ENCODE measurements around the gene CLCNKB.
A peak's percentile ranks its signal among the peaks of the same experiment; 100 is the strongest.
"Not testable (repeated sequence)": the region's sequence is repeated elsewhere in the genome, so short reads cannot be mapped to it uniquely, and the experiment has no call there.

The CLCNKB gene

DNA sequence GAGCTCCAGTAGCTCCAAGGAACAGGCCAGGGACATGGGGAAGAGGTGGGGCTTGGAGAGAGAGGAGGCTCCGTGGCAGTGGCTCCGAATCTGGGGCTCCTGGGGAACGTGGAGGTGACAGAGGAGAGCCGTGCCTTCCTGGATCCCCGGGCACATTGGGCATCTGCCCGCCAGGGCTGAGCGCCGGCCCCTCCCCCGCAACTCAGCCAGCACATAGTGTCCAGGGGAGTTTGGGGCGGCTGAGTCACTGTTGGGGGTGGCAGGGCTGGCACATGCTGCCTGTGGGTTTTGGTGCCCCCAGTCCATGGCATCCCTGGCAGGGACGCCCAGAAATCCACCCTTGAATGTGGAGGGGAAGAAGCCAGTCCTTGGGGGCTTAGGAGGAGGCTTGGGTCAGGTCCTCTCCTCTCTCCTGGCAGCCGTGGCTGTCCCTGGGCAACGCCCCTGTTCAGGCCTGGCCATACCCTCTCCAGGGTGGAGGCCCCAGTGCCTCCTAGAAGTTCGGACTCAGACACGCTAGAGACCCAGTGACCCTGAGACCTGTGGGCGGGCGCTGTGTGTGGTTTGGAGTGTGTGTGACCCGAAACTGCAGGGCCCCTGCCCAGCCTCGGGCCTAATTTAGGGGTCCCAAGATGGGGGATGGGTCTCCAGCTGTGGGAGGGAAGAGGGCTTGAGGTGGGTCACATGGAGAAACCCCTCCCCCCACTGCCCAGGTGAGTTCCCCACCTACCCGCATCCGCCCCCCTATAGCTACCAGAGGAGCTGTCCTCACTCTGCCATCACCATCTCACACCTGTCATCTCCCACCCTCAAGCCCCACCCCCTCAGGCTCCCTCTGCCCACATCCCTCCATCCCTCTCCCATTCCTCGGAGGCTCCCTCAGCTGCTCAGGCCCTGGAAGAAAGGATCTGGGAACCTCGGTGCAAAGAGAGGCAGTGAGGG, 27.4 kb upstream of the CLCNKB start:
- Histone ChIP-seq H3K4me3 (ENCODE audit: low read depth in 1 of 2, low read length in 2 of 2) (peak overlapping the region; percentile 53 to 66), H3K27ac (ENCODE audit: low read depth, low read length) (peak overlapping the region; percentile 91), H3K9ac (ENCODE audit: low read length) (peak overlapping the region; percentile 96)

DNA sequence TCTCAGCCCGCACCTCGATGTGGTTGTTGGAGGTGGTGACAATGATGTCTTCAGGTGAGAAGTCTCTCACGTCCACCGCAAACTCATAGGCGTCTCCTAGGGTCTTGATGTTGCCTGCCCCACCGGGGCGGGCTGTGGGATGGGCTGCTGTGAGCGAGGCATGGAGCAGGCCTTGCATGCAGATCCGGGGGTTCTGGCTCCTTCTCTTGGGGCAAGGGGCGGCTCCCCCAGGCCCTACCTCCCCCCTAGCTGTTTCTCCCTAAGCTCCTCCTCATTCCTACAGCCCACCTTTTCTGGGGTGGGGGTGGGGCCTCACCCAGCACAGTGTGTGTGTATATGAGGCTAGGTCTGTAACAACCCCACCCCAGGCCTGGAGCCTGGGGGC, 26.5 kb upstream of the CLCNKB start:
- H3K27me3 ChIP-seq (ENCODE audit: control insufficient read depth in 1 of 2, insufficient read depth in 2 of 2, low read length in 2 of 2), result no peaks in the 10 kb centered on the region
- H3K36me3 ChIP-seq (ENCODE audit: insufficient read depth, low read length), result no peaks in the 10 kb centered on the region
- H3K9me3 ChIP-seq (ENCODE audit: low read length), result no peaks in the 10 kb centered on the region
- H3K4me3 ChIP-seq (ENCODE audit: low read depth in 1 of 2, low read length in 2 of 2), result peak overlapping the region; percentile 53 to 66
- peaks cover 82% of the 10 kb centered on the region for H3K4me1 ChIP-seq (ENCODE audit: insufficient read depth, low read length)
- H3K27ac ChIP-seq (ENCODE audit: low read depth, low read length), result peak overlapping the region; percentile 91
- H3K9ac ChIP-seq (ENCODE audit: low read length), result peak overlapping the region; percentile 96

More for the DNA sequence above, 27.4 kb upstream of the CLCNKB start:
- Histone ChIP-seq H3K4me1 (ENCODE audit: insufficient read depth, low read length) (peaks cover 75% of the 10 kb centered on the region), H3K9me3 (ENCODE audit: low read length) (no peaks in the 10 kb centered on the region), H3K27me3 (ENCODE audit: control insufficient read depth in 1 of 2, insufficient read depth in 2 of 2, low read length in 2 of 2) (no peaks in the 10 kb centered on the region), H3K36me3 (ENCODE audit: insufficient read depth, low read length) (no peaks in the 10 kb centered on the region)

DNA sequence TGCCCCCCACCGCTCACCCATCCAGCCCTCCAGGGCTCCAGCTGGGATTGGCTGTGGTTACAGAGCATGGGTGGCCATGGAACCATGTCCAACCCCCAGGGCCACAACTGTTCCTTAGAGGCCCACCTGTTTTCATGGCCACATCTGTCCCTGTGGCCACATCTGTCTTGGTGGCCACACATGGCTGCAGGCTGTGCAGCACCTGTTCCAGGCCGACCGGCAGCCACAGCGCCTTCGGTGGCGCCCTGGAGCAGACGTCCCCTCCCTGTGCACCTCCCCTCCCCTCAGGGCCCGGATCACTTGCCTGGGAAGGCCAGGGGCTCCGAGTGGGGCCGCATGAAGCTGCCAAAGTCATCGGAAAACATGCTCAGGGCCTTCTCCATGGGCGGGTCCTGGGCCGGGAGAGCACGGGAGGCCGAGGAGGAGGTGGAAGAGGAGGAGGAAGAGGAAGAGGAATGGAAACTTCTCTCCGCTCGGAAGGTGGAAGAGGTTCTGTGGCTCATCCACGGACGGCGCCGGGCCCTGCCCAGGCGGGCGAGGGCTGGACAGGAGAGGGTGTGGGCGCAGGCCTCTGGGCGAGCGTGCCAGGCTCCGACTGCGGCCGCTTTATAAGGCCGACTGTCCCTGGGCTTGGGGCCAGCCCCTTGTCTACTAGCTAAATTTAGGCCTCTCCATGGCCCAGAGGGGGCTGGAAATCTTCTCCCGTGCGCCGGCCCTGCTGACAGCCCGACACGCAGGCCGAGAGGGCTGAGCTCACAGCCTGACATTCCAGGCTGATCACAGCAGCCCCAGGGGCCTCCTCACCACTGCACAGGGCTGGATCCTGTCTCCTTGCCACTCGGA, 25.9 kb upstream of the CLCNKB start, which contains the start of gene HSPB7:
HSPB7 (minus strand) TSS at position 583 of the 843 bp plus-strand sequence; CDS start at position 503, 80 bp downstream.
- Histone ChIP-seq H3K9ac (ENCODE audit: low read length) (peak within 1 kb of the TSS; percentile 96), H3K4me3 (ENCODE audit: low read depth in 1 of 2, low read length in 2 of 2) (peak within 1 kb of the TSS; percentile 53 to 66), H3K27me3 (ENCODE audit: control insufficient read depth in 1 of 2, insufficient read depth in 2 of 2, low read length in 2 of 2) (no peaks in the 10 kb centered on the region), H3K36me3 (ENCODE audit: insufficient read depth, low read length) (no peaks in the 10 kb centered on the region), H3K4me1 (ENCODE audit: insufficient read depth, low read length) (peaks cover 80% of the 10 kb centered on the region), H3K27ac (ENCODE audit: low read depth, low read length) (peak within 1 kb of the TSS; percentile 91), H3K9me3 (ENCODE audit: low read length) (no peaks in the 10 kb centered on the region)

DNA sequence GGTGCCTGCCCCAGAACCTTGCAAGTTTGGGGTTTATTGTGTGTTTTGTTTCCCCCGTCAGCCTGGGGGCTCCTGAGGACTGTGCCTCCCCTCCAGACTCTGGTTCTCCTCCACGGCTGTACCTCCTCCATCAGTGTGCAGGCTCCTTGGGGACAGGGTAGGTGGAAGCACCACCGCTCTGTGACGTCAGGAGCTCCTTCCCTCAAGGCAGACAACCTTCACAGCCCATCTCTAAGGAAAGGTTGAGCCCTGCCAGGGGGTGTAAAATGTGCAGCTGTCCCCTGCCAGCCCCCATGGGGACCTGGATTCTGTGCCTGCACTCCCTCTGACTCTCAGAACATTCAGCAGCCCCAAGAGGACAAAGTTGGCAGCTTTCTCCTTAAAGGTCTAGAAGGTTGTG, 25.3 kb upstream of the CLCNKB start:
- peak overlapping the region; percentile 91 for H3K27ac ChIP-seq (ENCODE audit: low read depth, low read length)
- no peaks in the 10 kb centered on the region for H3K9me3 ChIP-seq (ENCODE audit: low read length)
- H3K9ac ChIP-seq (ENCODE audit: low read length), result peak overlapping the region; percentile 86
- H3K4me1 ChIP-seq (ENCODE audit: insufficient read depth, low read length), result peaks cover 76% of the 10 kb centered on the region
- H3K4me3 ChIP-seq (ENCODE audit: low read depth in 1 of 2, low read length in 2 of 2), result peak overlapping the region; percentile 4 to 20
- H3K36me3 ChIP-seq (ENCODE audit: insufficient read depth, low read length), result no peaks in the 10 kb centered on the region
- H3K27me3 ChIP-seq (ENCODE audit: control insufficient read depth in 1 of 2, insufficient read depth in 2 of 2, low read length in 2 of 2), result no peaks in the 10 kb centered on the region

DNA sequence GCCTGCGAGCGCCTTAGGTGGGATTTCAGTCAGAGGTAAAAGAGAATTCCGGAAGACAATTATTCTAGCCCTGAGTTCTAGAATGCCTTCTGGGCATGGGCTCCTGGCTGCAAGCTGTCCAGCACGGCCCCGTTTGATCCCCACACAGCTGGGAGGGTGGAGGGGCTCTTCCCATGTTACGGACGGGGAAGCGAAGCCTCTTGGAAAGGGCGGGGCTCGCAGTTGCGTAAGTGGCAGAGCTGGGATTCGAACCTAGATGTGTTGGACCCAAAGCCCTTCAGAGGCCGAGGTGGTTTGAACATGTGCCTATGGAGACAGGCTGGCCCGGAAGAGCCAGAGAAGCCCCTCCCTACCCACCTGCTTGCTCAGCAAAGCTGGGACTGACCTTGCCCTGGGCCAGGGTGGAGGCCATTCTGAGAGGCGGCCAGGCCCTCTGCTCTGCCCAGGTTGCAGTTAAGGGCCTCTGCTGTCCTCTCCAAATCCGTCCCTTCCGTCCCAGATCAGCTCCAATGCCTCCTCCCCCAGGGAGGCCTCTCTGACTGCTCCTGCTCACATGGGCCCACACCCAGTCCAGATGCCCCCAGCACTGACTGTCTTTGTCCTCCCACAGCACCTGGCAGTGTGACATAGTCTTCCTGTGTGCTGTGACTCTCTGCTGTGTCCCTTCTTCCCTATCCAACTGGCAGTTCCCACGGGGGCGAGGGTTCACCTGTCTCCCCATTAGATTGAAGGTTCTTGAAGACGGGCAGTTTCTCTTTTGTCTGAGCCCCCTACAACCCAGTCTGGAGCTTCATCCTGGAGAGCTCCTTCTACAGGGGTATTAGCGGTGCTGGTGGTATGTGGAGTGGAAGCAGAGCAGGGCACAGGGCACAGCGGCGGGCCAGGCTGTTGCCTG, 24.6 kb upstream of the CLCNKB start:
- H3K4me3 ChIP-seq (ENCODE audit: low read depth in 1 of 2, low read length in 2 of 2), result peak overlapping the region in 1 of 2 donors; percentile 20
- peaks cover 69% of the 10 kb centered on the region for H3K4me1 ChIP-seq (ENCODE audit: insufficient read depth, low read length)
- H3K9ac ChIP-seq (ENCODE audit: low read length), result peak overlapping the region; percentile 86
- no peaks in the 10 kb centered on the region for H3K27me3 ChIP-seq (ENCODE audit: control insufficient read depth in 1 of 2, insufficient read depth in 2 of 2, low read length in 2 of 2)
- H3K27ac ChIP-seq (ENCODE audit: low read depth, low read length), result peak overlapping the region; percentile 91
- H3K36me3 ChIP-seq (ENCODE audit: insufficient read depth, low read length), result no peaks in the 10 kb centered on the region
- no peaks in the 10 kb centered on the region for H3K9me3 ChIP-seq (ENCODE audit: low read length)

DNA sequence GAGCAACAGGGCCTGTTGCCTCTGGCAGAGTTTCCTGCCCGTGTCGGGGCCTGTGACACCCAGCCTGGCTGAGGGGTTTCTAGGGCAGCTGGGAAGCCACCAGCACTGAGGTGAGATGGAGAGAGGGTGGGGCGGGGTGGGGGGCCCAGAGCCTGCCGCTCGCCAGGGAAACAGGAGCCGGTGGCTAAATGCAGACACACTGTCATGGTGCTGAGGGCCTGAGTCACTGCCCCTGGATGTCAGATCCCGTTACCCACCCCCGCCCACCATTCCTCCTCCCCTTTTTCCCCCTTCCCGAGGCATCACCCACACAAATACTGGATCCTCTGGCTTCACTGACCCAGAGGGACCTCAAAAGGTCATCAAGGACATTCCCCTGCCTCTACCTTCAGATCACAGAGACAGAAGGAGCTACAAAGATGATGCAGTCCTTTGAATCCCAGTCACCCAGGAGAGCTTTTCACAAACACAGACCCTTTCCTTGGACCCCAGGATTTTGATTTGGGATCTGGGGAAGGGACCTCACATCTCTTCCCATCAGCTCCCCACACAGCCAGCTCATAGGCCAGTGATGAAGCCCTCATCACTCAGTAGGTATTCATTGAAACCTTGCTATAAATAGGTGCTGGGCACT, 23.8 kb upstream of the CLCNKB start:
- H3K27ac ChIP-seq (ENCODE audit: low read depth, low read length), result peak overlapping the region; percentile 91
- no peaks in the 10 kb centered on the region for H3K9me3 ChIP-seq (ENCODE audit: low read length)
- H3K9ac ChIP-seq (ENCODE audit: low read length), result peak overlapping the region; percentile 86
- H3K4me3 ChIP-seq (ENCODE audit: low read depth in 1 of 2, low read length in 2 of 2), result no peak overlapping the region
- H3K4me1 ChIP-seq (ENCODE audit: insufficient read depth, low read length), result peaks cover 61% of the 10 kb centered on the region
- no peaks in the 10 kb centered on the region for H3K36me3 ChIP-seq (ENCODE audit: insufficient read depth, low read length)
- no peaks in the 10 kb centered on the region for H3K27me3 ChIP-seq (ENCODE audit: control insufficient read depth in 1 of 2, insufficient read depth in 2 of 2, low read length in 2 of 2)

DNA sequence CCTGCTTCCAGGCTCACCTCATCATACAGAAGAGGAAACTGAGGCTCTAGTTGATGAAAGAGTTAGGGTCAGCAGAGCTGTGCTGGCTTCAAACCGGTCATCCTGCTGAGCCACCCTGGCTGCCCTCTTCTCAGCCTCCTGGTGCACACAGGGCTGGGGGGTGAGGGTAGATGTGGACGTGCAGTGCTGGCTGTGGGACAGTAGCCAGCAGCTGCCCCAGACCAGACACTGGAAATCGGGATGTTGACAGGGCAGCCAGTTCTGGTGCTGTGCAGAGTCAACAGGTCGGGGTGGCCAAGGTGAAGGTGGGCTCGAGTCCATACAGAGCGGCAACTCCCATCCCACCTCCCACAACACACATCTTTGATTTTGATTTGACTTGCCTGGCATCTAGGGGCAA, 23.3 kb upstream of the CLCNKB start:
- H3K27ac ChIP-seq (ENCODE audit: low read depth, low read length), result peak overlapping the region; percentile 91
- peaks cover 55% of the 10 kb centered on the region for H3K4me1 ChIP-seq (ENCODE audit: insufficient read depth, low read length)
- H3K27me3 ChIP-seq (ENCODE audit: control insufficient read depth in 1 of 2, insufficient read depth in 2 of 2, low read length in 2 of 2), result no peaks in the 10 kb centered on the region
- no peak overlapping the region for H3K4me3 ChIP-seq (ENCODE audit: low read depth in 1 of 2, low read length in 2 of 2)
- no peaks in the 10 kb centered on the region for H3K36me3 ChIP-seq (ENCODE audit: insufficient read depth, low read length)
- no peaks in the 10 kb centered on the region for H3K9me3 ChIP-seq (ENCODE audit: low read length)
- H3K9ac ChIP-seq (ENCODE audit: low read length), result peak overlapping the region; percentile 83

DNA sequence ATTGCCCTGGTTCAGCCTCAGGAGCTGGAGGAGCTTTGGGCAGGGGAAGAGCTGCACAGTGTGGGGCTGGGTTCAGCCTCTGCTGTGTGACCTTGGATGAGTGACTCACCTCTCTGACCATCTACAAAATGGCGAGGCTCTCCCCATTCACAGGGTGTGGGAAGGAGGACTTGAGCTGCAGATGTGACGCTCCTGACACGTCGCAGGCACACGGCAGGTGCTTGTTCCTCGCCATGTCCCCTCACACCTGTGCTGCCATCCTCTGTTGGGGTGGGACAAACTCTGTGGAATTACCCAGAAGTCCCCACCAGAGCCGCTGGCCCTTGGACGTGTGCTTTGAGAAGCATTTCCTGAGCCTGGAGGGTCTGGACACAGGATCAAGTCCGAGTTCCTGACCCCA, 22.7 kb upstream of the CLCNKB start:
- not testable (repeated sequence) for H3K27me3 ChIP-seq (ENCODE audit: control insufficient read depth in 1 of 2, insufficient read depth in 2 of 2, low read length in 2 of 2); H3K9ac ChIP-seq (ENCODE audit: low read length); H3K36me3 ChIP-seq (ENCODE audit: insufficient read depth, low read length); H3K9me3 ChIP-seq (ENCODE audit: low read length); H3K4me3 ChIP-seq (ENCODE audit: low read depth in 1 of 2, low read length in 2 of 2)
- Histone ChIP-seq H3K27ac (ENCODE audit: low read depth, low read length) (peak overlapping the region; percentile 91), H3K4me1 (ENCODE audit: insufficient read depth, low read length) (peaks cover 50% of the 10 kb centered on the region)

DNA sequence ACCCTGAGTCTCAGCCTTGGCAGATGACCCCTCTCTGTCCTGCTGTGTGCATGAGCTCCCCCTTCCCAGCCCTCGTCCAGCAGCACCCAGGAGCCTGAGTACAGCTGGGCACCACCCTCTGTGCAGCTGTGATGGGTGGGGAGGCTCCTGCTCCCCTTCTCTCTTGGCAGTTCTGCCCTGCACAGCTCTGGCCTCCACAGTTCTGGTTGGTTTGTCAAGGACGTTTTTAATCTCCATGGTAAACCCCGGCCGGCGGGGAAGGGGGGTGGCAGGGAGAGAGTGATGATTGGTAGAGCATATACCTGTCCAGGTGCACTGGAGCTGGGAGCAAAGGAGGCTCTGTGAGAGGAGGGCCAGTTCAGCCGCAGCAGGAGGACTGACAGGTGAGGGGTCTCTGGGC, 21.9 kb upstream of the CLCNKB start, which contains the start of gene CLCNKA:
CLCNKA (plus strand) TSS at position 356 of the 400 bp plus-strand sequence. CDS start 584 bp downstream, outside the sequence.
- Histone ChIP-seq H3K36me3 (ENCODE audit: insufficient read depth, low read length) (no peaks in the 10 kb centered on the region), H3K27ac (ENCODE audit: low read depth, low read length) (no peak within 1 kb of the TSS), H3K4me1 (ENCODE audit: insufficient read depth, low read length) (peaks cover 44% of the 10 kb centered on the region), H3K4me3 (ENCODE audit: low read depth in 1 of 2, low read length in 2 of 2) (no peak within 1 kb of the TSS), H3K9me3 (ENCODE audit: low read length) (no peaks in the 10 kb centered on the region), H3K27me3 (ENCODE audit: control insufficient read depth in 1 of 2, insufficient read depth in 2 of 2, low read length in 2 of 2) (no peaks in the 10 kb centered on the region), H3K9ac (ENCODE audit: low read length) (no peak within 1 kb of the TSS)

DNA sequence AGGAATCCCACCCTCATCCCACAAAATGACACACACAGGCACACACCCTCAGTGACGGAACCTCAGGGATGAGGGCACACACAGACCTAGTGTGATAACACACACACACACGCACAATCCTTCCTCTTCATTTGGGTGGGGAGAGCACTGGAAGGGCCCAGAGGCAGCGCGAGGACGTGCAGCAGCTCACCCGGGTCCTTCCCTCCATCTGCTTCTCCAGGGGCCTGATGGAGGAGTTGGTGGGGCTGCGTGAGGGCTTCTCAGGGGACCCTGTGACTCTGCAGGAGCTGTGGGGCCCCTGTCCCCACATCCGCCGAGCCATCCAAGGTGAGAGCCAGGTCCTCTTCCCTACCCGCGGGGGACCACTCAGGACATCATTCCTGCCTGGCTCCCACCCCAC, 21.2 kb upstream of the CLCNKB start:
- Histone ChIP-seq H3K27me3 (ENCODE audit: control insufficient read depth in 1 of 2, insufficient read depth in 2 of 2, low read length in 2 of 2) (no peaks in the 10 kb centered on the region), H3K9me3 (ENCODE audit: low read length) (no peaks in the 10 kb centered on the region), H3K4me3 (ENCODE audit: low read depth in 1 of 2, low read length in 2 of 2) (no peak overlapping the region), H3K9ac (ENCODE audit: low read length) (no peak overlapping the region), H3K27ac (ENCODE audit: low read depth, low read length) (no peak overlapping the region), H3K36me3 (ENCODE audit: insufficient read depth, low read length) (no peaks in the 10 kb centered on the region), H3K4me1 (ENCODE audit: insufficient read depth, low read length) (peaks cover 43% of the 10 kb centered on the region)

Measured in muscle layer of colon (tissue), 2 donors.